HG02763 (cell line): ENCODE measurements around the gene TIMM44.

Experiments
- ATAC-seq: cut with Tn5 transposase; IDR thresholded peaks from one replicate; pipeline ENCODE4 v1.9.1; 2021; ENCODE audit warnings: mild to moderate bottlenecking, moderate library complexity; ENCODE audit not compliant: unreplicated experiment

TIMM44 gene

GRCh38 chr19:7877249-7877836, 66.1 kb downstream of the TIMM44 start:
- ATAC-seq: no peak
